AG04450 (cell line): ENCODE data around the gene FAM217B. TPM values are rescaled to one million over a fixed set of nuclear protein-coding genes. Genes with fewer than 3 reads are reported as not detected.

Experiments used
- CTCF ChIA-PET: fragments of 300-600, 350-600 bp; formaldehyde crosslinking; extraction: SDS; loops from one replicate; lab custom pipeline; 2022; ENCODE audit warnings: antibody characterized with exemption, inconsistent platforms; lab: Charles Lee
- POLR2A ChIA-PET: fragments of 350-600 bp; formaldehyde crosslinking; extraction: SDS; loops from one replicate; lab custom pipeline; 2021; ENCODE audit warnings: antibody characterized with exemption, inconsistent platforms; lab: Yijun Ruan, JAX
- DNase-seq: peaks from one replicate; pipeline ENCODE4 v3.0.0-alpha.2; 2011; ENCODE audit warnings: low read depth, low spot score
- H3K27ac ChIP-seq: one replicate; pipeline ENCODE4 v1.5.1; 2012; ENCODE audit warnings: low read depth, low read length, control low read depth
- H3K27me3 ChIP-seq: one replicate; pipeline ENCODE4 v1.6.0; 2012; ENCODE audit warnings: low read length; ENCODE audit not compliant: control insufficient read depth, insufficient read depth
- H3K4me3 ChIP-seq: 2 replicates; pipeline ENCODE4 v1.5.1; 2011; ENCODE audit warnings: mild to moderate bottlenecking, low read depth, low read length, control low read depth
- H3K9me3 ChIP-seq: 2 replicates; pipeline ENCODE4 v1.5.1; 2012; ENCODE audit warnings: low read length; ENCODE audit not compliant: control insufficient read depth, insufficient read depth
- polyA plus RNA-seq: library from polyadenylated mRNA; depleted of rRNA; stranded (reverse); fragments of >200 nt; gene quantifications from 2 replicates; pipeline ENCODE4 v1.2.3, GENCODE V29; 2011
- TF ChIP-seq, protein P1 (sequence below): IDR thresholded peaks from 2 replicates; pipeline ENCODE4 v1.5.1; 2011; ENCODE audit warnings: low read depth, low read length, control low read depth, inconsistent platforms

The FAM217B gene
- polyA plus RNA-seq, 1 experiment, result 11.7 TPM

DNA sequence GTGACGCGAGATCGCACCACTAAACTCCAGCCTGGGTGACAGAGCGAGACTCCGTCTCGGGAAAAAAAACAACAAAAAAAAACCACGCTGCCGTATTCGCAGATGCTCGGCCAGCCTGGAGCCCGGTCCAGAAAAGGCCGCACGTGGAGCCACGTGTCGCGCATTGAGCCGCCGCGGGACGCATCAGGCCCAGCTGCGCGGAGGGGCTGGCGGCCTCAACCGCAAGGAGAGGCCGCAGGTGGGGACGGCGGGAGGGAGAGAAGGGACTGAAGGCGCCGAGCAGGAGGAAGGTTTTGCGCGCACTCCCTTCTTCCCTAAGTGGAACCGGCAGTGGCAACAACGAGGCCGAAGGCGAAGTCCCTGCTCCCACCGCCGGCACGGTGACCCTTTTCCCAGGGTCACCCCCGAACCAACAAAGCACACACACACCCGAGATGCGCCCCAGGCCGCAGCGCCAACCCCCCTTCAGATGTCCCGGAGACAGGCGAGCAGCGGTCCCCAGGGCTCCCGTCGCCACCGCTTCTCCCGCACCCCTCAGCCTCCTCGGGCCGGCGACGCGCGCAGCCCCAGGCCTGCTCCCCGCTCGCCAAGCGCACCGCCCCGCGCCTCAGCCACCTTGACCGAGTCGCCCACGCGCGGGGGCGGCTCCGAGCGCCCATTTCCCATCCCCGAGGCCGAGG is 7.4 kb upstream of the FAM217B start:
- CTCF ChIA-PET, result interaction anchor here (1.7 to 2.5 kb wide), 2 partner anchors 13 to 173 kb away, joined by 3 to 12 read pairs; no protein-coding TSS in a partner anchor

DNA sequence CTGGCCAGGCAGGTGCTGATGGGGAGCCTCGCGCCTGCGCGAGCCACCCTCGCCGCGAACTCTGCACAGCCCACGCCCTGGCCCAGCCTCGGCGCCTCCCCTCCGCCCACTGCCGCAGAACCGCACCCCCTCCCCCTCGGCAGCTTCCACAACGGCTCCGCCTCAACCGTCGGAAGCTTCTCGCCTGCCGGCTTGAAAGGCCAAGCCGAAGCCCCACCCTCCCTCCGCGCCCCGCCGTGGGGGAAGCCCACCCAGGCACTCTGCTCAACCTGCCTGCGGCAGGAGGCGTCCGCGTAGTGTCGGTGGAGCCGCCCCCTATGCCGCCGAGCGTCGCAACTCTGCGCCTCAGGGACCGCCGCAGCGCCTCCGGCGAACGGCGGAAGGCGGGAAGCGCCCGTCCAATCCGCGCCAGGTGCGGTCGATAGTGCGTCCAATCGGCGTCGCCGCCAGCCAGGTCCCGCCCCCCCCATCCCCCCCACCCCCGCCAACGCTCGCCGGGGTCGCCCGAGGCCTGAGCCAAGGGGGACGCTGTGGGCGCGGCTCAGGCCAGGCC is 6.8 kb upstream of the FAM217B start, which contains the start of gene SYCP2:
SYCP2 (minus strand) TSS at position 342 of the 553 bp plus-strand sequence. CDS start 11,224 bp downstream, outside the sequence.
- POLR2A ChIA-PET, result no interaction called here
- TF ChIP-seq, protein P1, sequence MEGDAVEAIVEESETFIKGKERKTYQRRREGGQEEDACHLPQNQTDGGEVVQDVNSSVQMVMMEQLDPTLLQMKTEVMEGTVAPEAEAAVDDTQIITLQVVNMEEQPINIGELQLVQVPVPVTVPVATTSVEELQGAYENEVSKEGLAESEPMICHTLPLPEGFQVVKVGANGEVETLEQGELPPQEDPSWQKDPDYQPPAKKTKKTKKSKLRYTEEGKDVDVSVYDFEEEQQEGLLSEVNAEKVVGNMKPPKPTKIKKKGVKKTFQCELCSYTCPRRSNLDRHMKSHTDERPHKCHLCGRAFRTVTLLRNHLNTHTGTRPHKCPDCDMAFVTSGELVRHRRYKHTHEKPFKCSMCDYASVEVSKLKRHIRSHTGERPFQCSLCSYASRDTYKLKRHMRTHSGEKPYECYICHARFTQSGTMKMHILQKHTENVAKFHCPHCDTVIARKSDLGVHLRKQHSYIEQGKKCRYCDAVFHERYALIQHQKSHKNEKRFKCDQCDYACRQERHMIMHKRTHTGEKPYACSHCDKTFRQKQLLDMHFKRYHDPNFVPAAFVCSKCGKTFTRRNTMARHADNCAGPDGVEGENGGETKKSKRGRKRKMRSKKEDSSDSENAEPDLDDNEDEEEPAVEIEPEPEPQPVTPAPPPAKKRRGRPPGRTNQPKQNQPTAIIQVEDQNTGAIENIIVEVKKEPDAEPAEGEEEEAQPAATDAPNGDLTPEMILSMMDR, result no peak
- CTCF ChIA-PET, result interaction anchor here (1.1 to 2.5 kb wide), 13 partner anchors 9 to 316 kb away, joined by 3 to 18 read pairs (median 5); no protein-coding TSS in a partner anchor
- DNase-seq, result no peak
- Histone ChIP-seq H3K27ac (no peak within 1 kb of the TSS), H3K27me3 (peaks cover 5% of the 10 kb centered on the region), H3K4me3 (peak within 1 kb of the TSS; percentile 60), H3K9me3 (peaks cover 6% of the 10 kb centered on the region; the same call in 1 of the 2 replicates)

More for the DNA sequence above, 7.4 kb upstream of the FAM217B start:
- TF ChIP-seq, protein P1, result no peak
- Histone ChIP-seq H3K9me3 (peaks cover 6% of the 10 kb centered on the region; the same call in 1 of the 2 replicates), H3K27ac (no peak overlapping the region), H3K27me3 (peaks cover 5% of the 10 kb centered on the region), H3K4me3 (no peak overlapping the region)
- POLR2A ChIA-PET, result no interaction called here
- DNase-seq, result no peak

DNA sequence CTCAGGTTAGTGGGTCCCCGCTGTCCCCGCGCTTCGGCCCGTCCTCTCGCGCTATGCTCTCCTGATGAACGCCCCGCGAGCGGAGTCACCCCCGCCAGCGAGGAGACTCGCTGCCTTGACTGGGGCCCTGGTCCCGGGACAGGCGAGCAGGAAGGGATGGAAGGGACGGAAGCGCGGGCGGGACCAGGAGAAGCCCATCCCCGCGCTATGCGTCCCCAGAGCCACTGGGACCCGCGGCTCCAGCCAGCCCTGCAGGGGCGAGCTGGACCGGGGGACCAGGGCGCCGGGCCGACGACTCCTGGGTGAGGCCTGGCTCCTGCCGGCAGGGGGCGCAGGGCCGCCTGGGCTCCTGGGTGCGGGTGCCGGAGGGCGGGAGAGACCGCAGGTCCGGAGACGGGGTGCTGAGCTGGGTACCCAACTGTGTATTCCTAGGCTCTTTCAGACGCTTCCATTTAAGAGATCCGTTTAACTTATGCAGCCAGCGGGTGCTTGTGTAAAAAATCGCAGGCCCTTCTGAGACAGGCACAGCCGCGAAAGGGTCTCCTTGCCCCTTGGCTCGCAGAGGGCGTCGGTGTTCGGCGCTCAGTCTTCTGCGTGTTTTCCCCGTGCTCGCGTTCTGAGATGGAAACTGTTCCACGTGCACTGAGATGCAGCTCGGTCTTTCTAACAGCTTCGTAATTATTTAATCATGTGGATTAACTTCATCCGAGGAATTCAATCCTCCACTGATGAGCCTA is 6.2 kb upstream of the FAM217B start:
- H3K9me3 ChIP-seq, result peaks cover 7% of the 10 kb centered on the region; the same call in 1 of the 2 replicates

DNA sequence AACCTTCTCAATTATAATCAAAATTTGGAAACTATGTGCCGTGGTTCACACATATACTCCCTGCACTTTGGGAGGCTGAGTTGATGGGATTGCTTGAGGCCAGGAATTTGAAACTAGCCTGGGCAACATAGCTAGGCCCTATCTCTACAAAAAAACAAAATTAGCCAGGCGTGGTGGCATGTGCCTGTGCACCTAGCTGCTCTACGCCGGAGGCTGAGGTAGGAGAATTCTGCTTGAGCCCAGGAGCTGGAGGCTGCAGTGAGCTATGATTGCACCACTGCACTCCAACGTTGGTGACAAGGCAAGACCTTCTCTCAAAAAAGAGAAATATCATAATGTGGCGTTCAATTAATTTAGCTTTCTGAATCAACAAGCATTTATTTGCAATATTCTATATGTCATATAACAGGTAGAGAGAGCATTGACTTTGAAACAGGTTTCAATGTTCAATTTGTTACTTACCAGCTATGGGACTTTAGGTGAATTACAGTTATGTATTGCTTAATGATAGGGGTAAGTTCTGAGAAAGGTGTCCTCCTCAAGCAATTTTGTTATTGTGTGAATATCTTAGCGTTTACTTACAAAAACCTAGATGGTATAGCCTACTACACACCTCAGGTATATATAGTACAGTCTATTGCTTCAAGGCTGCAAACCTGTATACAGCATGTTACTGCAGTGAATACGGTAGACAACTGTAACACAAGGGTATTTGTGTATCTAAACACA is 4.6 kb upstream of the FAM217B start:
- H3K4me3 ChIP-seq, result no peak overlapping the region
- no peaks in the 10 kb centered on the region for H3K27me3 ChIP-seq
- H3K27ac ChIP-seq, result no peak overlapping the region
- peaks cover 13% of the 10 kb centered on the region; the same call in 1 of the 2 replicates for H3K9me3 ChIP-seq
- no peak for DNase-seq
- ChIA-PET POLR2A (no interaction called here), CTCF (interaction anchor here (1.3 to 2.5 kb wide), 6 partner anchors 11 to 63 kb away, joined by 4 to 18 read pairs (median 10); no protein-coding TSS in a partner anchor)
- TF ChIP-seq, protein P1, result no peak

More for the DNA sequence above, 6.2 kb upstream of the FAM217B start:
- H3K4me3 ChIP-seq, result peak overlapping the region; percentile 60
- TF ChIP-seq, protein P1, result peak; percentile 86
- CTCF ChIA-PET, result interaction anchor here (0.6 to 2.5 kb wide), 39 partner anchors 8 to 1295 kb away, joined by 3 to 18 read pairs (median 4); no protein-coding TSS in a partner anchor
- no peak overlapping the region for H3K27ac ChIP-seq
- peaks cover 3% of the 10 kb centered on the region for H3K27me3 ChIP-seq
- no peak for DNase-seq
- POLR2A ChIA-PET, result no interaction called here
